Aortic smooth muscle cell (primary cell): ENCODE measurements around the gene WDR86. TPM values are rescaled to one million over a fixed set of nuclear protein-coding genes. Genes with fewer than 3 reads are reported as not detected.

Experiments
- total RNA-seq: library from RNA; depleted of rRNA; stranded (reverse); fragments of >200 nt; gene quantifications from 2 replicates; pipeline ENCODE4 v1.2.3, GENCODE V29; 2014

Gene WDR86, protein sequence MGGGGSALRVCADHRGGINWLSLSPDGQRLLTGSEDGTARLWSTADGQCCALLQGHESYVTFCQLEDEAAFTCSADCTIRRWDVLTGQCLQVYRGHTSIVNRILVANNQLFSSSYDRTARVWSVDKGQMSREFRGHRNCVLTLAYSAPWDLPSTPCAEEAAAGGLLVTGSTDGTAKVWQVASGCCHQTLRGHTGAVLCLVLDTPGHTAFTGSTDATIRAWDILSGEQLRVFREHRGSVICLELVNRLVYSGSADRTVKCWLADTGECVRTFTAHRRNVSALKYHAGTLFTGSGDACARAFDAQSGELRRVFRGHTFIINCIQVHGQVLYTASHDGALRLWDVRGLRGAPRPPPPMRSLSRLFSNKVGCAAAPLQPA
- 0.06 and 0.26 TPM in 2 replicates for total RNA-seq

DNA sequence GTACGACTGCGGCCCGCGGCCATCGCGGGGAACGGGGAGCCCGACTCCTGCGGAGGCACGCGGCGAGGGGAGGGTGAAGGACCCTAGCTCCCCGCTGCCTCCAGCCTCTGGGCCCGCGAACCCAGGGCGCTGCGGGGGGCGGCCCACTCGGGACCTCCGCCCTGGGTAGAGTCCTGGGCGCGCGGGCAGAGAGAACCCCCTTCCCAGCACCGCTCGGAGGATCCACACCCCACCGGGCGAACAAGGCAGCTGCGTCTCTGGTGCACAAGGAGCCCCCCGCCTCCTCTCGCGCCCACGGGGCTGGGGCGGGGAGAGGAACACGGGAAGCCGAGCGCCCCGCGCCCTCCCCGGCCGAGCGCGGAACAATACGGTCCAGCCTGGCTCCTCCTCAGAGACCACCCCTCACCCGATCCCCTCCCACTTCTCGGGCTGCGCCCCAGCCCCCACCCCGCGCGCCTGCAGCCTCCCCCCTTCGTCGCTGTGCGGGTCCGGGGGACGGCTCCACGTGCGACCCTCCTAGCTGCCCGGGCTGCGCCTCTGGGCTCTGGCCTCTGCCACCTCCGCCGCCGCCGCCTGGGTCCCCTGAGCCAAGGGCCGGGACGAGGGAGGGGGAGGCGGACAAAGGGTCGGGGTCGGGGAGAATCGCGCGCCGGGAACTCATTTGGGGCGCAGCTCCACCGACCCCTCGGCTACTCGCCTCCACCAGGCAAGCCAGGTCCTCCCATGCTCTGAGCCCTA, at the start of gene WDR86:
Gene WDR86, minus strand, starts transcription at position 372 of the 738 bp plus-strand sequence. CDS start 449 bp downstream, outside the sequence.

DNA sequence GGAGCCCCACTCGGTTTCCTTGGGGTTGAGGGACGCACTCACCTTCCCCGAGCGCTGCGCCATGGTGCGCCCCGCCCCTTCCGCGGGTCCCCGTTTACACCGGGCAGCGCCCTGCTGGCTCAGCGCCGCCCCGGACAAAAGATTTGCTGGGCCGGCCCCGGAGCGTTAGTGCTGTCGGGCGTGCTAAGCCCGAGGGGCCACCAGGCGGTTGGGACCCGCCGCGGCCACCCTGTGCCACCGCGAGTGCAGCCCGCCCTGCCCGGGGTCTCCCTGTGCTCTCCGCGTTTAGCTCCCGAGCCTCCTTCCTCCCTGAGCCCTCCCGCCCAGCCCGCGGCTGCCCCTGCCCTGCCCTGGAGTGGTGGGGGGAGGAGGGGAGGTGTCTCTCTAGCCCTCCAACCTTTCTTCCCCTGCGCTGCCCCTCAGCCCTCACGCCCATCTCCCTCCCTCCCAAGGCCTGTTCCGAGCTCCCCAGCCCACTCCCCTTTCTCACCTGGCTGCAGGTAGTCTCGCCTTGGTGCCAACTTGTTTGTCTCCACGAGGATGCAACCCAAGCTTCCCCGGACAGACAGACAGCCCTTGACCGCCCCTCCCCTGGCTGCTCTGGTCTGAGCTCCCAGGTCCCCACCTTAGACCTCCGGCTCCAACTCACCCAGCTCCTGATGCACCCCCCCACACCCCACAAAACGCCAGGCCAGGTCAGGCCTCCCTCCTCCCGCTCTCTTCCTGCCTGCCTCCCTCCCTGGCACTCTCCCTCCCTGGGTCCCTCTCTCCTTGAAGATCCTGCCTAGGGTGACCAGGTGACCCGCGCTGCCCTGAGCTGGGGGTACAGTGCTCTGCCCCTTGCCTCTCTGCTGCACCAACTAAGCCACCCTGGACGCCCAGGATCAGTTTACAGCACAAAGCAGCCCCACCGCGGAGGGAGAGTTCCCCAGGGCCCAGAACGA, 30.3 kb upstream of the WDR86 start, which contains the start of gene CRYGN:
Gene CRYGN, minus strand, starts transcription at position 287 of the 944 bp plus-strand sequence. Its CDS starts 224 bp downstream, at position 63.

DNA sequence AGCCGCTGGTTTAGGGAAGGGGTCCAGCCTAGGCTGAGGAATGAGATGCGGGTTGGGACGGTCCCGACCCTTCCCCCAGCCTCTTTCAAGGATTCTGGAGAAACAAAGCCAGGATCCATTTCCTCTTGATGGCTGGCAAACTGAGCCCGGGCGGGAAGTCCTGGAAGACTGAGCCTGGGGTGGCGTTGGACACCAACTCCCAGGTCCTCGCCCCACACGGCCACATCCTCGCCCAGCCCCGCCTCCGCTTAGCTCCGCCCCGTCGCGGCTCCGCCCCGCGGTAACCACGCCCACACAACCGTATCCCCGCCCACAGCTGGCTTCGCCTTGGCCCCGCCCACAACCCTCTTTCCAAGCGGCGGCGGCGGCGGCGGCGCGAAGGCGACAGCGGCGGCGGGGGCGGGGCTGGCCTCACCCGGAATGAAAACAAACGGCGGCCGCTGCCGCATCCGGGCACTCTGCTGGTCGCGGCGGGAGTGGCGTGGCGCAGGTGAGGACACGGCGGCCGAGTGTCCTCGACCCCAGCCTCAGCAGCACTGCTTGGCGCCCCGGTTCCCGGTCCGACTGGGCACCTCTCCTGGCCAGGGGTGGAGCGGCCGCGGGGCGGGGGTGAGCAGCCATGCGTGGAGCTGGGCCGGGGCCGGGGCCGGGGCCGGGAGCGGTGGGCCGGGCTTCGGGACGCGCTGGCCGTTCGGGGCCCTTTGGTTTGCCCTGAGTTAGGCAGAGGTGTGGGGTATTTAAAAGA, 68.3 kb downstream of the WDR86 start, which contains the start of gene NUB1:
Gene NUB1, plus strand, starts transcription at position 456 of the 745 bp plus-strand sequence. CDS start 3,538 bp downstream, outside the sequence.

Other genes with a start within 250 kb of the WDR86 start
- not detected in 2 replicates for gene GBX1, start 242.3 kb downstream of the WDR86 start, total RNA-seq
- gene ASB10, start 222.8 kb downstream of the WDR86 start, total RNA-seq, result not detected in 2 replicates
- gene H2BK1, start 199.6 kb downstream of the WDR86 start, total RNA-seq, result not detected in 2 replicates
- gene ABCF2, start 182.8 kb downstream of the WDR86 start, total RNA-seq, result 41.2 and 62.4 TPM in 2 replicates
- 73.6 and 82.2 TPM in 2 replicates for gene CHPF2, start 177.6 kb downstream of the WDR86 start, total RNA-seq
- gene SMARCD3, start 161.3 kb downstream of the WDR86 start, total RNA-seq, result 40.7 and 41.8 TPM in 2 replicates
- 52.6 and 54.7 TPM in 2 replicates for gene NUB1, start 68.2 kb downstream of the WDR86 start, total RNA-seq
- 0.12 and 0.13 TPM in 2 replicates for gene CRYGN, start 30.1 kb upstream of the WDR86 start, total RNA-seq
- gene RHEB, start 109.9 kb upstream of the WDR86 start, total RNA-seq, result 62.0 and 77.6 TPM in 2 replicates